Panc1 (cell line): Measurements from ENCODE around the gene SNTG2. TPM values are rescaled to one million over a fixed set of nuclear protein-coding genes. Genes with fewer than 3 reads are reported as not detected.

Source experiments
- ATAC-seq: fragments of 200-7000 bp; cut with Tn5 transposase; 2 replicates; pipeline ENCODE4 v1.9.1; 2020; ENCODE audit warnings: mild to moderate bottlenecking, moderate library complexity
- BruUV-seq: library from RNA; stranded (reverse); fragments of 400-500 nt; replicated peaks from 2 replicates; lab custom pipeline; 2021; lab: Mats Ljungman, UMichigan
- CTCF ChIA-PET: fragments of 300-600 bp; sonication (Branson Sonifier 250); formaldehyde crosslinking; loops from one replicate; lab custom pipeline; 2022; ENCODE audit warnings: antibody characterized with exemption; lab: Charles Lee
- POLR2A ChIA-PET: fragments of 300-600 bp; sonication (Branson Sonifier 250); formaldehyde crosslinking; loops from one replicate; lab custom pipeline; 2022; ENCODE audit warnings: antibody characterized with exemption; lab: Charles Lee
- DNase-seq: peaks from one replicate; pipeline ENCODE4 v3.0.0-alpha.2; 2010; ENCODE audit warnings: low read depth, low spot score
- H3K27ac ChIP-seq: 2 replicates; pipeline ENCODE4 v1.5.1; 2011; ENCODE audit warnings: mild to moderate bottlenecking, low read length, inconsistent platforms
- H3K27me3 ChIP-seq: fragments of 200-500 bp; sonication (Bioruptor generic); 2 replicates; pipeline ENCODE4 v1.6.0; 2014; ENCODE audit warnings: low read length, inconsistent platforms; ENCODE audit not compliant: control insufficient read depth, insufficient read depth
- H3K36me3 ChIP-seq: fragments of 200-500 bp; sonication (Bioruptor generic); 2 replicates; pipeline ENCODE4 v1.5.1; 2014; ENCODE audit warnings: inconsistent platforms, mild to moderate bottlenecking, low read length, moderate library complexity; ENCODE audit not compliant: control insufficient read depth, insufficient read depth
- H3K4me1 ChIP-seq: 2 replicates; pipeline ENCODE4 v1.5.1; 2011; ENCODE audit warnings: inconsistent platforms, mild to moderate bottlenecking, low read length, moderate library complexity; ENCODE audit not compliant: control insufficient read depth, insufficient read depth
- H3K4me3 ChIP-seq, 2 experiments: 2 replicates each; pipeline ENCODE4 v1.5.1; 2011 to 2012; ENCODE audit warnings: low read depth in 2 of 2, low read length in 2 of 2, mild to moderate bottlenecking in 2 of 2, inconsistent platforms in 1 of 2, moderate library complexity in 1 of 2
- H3K9me3 ChIP-seq: fragments of 200-500 bp; sonication (Bioruptor generic); 2 replicates; pipeline ENCODE4 v1.5.1; 2014; ENCODE audit warnings: low read depth, mild to moderate bottlenecking, inconsistent platforms, low read length, moderate library complexity; ENCODE audit not compliant: control insufficient read depth, insufficient read depth
- CTCF ChIP-seq: fragments of 450-650 bp; IDR thresholded peaks from 2 replicates; pipeline ENCODE4 v1.5.1; 2017; ENCODE audit warnings: mild to moderate bottlenecking
- POLR2AphosphoS5 ChIP-seq: IDR thresholded peaks from 2 replicates; pipeline ENCODE4 v1.6.1; 2012; ENCODE audit warnings: mild to moderate bottlenecking, low read depth, low read length, moderate library complexity
- SIN3A ChIP-seq: IDR thresholded peaks from 2 replicates; pipeline ENCODE4 v1.6.1; 2012; ENCODE audit warnings: low read depth, mild to moderate bottlenecking, low read length, moderate library complexity, borderline replicate concordance; ENCODE audit not compliant: insufficient read depth
- TCF7L2 ChIP-seq: IDR thresholded peaks from 2 replicates; pipeline ENCODE4 v1.6.1; 2011; ENCODE audit warnings: mild to moderate bottlenecking, low read depth, low read length, inconsistent platforms
- in situ Hi-C: cut with HindIII; loops from 2 replicates; pipeline ENCODE4 v1.10.0; 2016; ENCODE audit warnings: low sequenced_read_pairs, low pct_unique_long_range_greater_than_20kb
- intact Hi-C: fragments of 100-400 bp; cut with micrococcal nuclease; formaldehyde crosslinking; loops from one replicate; pipeline ENCODE4 v1.10.0; 2022; ENCODE audit not compliant: unreplicated experiment
- total RNA-seq: library from RNA; stranded (reverse); gene quantifications from one replicate; pipeline ENCODE4 v1.2.1, GENCODE V29; 2021; ENCODE audit not compliant: unreplicated experiment
- TF ChIP-seq, protein P1 (sequence below), 2 experiments: IDR thresholded peaks; 2 replicates each; pipeline ENCODE4 v1.6.1; 2011 to 2012; ENCODE audit warnings: low read depth in 2 of 2, control low read depth in 1 of 2, low read length in 1 of 2, mild to moderate bottlenecking in 1 of 2, moderate library complexity in 1 of 2; ENCODE audit not compliant: insufficient read depth in 1 of 2

The SNTG2 gene
- total RNA-seq, 1 experiment from 2014 or later, result not detected

DNA sequence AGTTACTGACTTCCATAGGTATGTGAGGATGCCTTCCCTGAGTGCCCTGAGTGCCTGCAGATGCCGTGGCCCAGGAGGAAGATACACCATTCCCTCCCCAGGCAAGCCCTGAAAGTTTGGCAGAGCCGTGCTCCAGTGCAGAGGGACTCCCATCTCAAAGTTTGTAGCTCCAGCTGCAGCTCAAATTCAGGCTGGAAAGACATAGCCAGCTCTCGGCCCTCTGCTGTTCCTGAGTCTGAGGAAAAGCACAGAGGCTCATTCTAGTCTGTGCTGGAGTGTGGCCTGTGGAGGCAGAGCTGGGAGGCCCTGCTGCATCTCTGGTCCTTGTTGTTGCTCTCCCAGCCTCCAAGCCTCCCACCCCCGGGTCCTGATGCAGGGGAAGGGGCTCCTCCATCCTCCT lies 446.7 kb downstream of the SNTG2 start:
- TF ChIP-seq POLR2AphosphoS5 (no peak), SIN3A (no peak), TCF7L2 (no peak)
- TF ChIP-seq, protein P1, sequence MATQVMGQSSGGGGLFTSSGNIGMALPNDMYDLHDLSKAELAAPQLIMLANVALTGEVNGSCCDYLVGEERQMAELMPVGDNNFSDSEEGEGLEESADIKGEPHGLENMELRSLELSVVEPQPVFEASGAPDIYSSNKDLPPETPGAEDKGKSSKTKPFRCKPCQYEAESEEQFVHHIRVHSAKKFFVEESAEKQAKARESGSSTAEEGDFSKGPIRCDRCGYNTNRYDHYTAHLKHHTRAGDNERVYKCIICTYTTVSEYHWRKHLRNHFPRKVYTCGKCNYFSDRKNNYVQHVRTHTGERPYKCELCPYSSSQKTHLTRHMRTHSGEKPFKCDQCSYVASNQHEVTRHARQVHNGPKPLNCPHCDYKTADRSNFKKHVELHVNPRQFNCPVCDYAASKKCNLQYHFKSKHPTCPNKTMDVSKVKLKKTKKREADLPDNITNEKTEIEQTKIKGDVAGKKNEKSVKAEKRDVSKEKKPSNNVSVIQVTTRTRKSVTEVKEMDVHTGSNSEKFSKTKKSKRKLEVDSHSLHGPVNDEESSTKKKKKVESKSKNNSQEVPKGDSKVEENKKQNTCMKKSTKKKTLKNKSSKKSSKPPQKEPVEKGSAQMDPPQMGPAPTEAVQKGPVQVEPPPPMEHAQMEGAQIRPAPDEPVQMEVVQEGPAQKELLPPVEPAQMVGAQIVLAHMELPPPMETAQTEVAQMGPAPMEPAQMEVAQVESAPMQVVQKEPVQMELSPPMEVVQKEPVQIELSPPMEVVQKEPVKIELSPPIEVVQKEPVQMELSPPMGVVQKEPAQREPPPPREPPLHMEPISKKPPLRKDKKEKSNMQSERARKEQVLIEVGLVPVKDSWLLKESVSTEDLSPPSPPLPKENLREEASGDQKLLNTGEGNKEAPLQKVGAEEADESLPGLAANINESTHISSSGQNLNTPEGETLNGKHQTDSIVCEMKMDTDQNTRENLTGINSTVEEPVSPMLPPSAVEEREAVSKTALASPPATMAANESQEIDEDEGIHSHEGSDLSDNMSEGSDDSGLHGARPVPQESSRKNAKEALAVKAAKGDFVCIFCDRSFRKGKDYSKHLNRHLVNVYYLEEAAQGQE (IDR thresholded peaks at IDR 0.05; ENCODE audit: insufficient read depth in 1 of 2, low read depth in 2 of 2, low read length in 1 of 2), result no peak
- no TSS peak for BruUV-seq
- H3K36me3 ChIP-seq, result no peaks in the 10 kb centered on the region
- ChIA-PET CTCF (no interaction called here), POLR2A (no interaction called here)
- no peak overlapping the region for H3K27ac ChIP-seq
- H3K27me3 ChIP-seq, result no peaks in the 10 kb centered on the region
- ATAC-seq (peak; percentile 65), DNase-seq (no peak)
- intact Hi-C loops (no loop called here), in situ Hi-C loops (no loop called here)
- no peaks in the 10 kb centered on the region for H3K9me3 ChIP-seq
- no peaks in the 10 kb centered on the region for H3K4me1 ChIP-seq
- no peak overlapping the region for H3K4me3 ChIP-seq

DNA sequence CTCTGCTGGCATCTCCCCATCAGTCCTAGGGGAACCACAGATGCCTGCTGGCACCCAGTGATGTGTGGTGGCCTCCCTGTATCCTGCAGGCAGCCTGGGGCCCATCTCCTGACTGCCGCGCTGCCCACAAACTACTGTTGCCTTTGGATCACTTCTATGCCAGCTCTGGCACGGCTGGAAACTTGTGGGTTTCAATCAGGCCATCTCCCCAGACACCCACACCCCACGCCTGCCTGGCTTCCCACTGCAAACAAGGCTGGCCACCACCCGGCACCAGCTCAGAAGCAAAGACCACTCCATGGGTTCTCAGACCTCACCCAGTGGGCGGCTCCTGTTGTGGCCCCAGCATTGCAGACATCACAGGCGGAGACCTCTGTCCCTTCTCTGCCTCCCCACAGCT lies 447.5 kb downstream of the SNTG2 start:
- Histone ChIP-seq H3K9me3 (no peaks in the 10 kb centered on the region), H3K4me1 (no peaks in the 10 kb centered on the region), H3K27me3 (no peaks in the 10 kb centered on the region), H3K4me3 (no peak overlapping the region), H3K36me3 (no peaks in the 10 kb centered on the region), H3K27ac (no peak overlapping the region)
- intact Hi-C loops (no loop called here), in situ Hi-C loops (no loop called here)
- no TSS peak for BruUV-seq
- CTCF ChIA-PET, result no interaction called here
- POLR2A ChIA-PET, result no interaction called here
- no peak for ATAC-seq
- DNase-seq, result no peak
- TF ChIP-seq, protein P1 (IDR thresholded peaks at IDR 0.05; ENCODE audit: insufficient read depth in 1 of 2, low read depth in 2 of 2, low read length in 1 of 2), result no peak
- TF ChIP-seq SIN3A, result no peak
- no peak for TF ChIP-seq CTCF
- TF ChIP-seq TCF7L2, result no peak
- no peak for TF ChIP-seq POLR2AphosphoS5
